Measurements from ENCODE around the gene CDKN3.

DNA sequence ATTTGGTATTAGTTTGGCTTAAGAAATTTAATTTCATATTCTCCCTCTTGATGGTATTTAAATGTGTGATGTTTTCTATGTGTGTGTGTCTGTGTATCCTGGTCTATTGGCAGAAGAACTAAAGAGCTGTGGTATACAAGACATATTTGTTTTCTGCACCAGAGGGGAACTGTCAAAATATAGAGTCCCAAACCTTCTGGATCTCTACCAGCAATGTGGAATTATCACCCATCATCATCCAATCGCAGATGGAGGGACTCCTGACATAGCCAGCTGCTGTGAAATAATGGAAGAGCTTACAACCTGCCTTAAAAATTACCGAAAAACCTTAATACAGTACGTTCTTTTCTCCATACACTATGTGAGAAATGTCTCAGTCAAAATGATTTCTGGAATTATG, 14.6 kb downstream of the CDKN3 start:
- TF ChIP-seq, protein P1, sequence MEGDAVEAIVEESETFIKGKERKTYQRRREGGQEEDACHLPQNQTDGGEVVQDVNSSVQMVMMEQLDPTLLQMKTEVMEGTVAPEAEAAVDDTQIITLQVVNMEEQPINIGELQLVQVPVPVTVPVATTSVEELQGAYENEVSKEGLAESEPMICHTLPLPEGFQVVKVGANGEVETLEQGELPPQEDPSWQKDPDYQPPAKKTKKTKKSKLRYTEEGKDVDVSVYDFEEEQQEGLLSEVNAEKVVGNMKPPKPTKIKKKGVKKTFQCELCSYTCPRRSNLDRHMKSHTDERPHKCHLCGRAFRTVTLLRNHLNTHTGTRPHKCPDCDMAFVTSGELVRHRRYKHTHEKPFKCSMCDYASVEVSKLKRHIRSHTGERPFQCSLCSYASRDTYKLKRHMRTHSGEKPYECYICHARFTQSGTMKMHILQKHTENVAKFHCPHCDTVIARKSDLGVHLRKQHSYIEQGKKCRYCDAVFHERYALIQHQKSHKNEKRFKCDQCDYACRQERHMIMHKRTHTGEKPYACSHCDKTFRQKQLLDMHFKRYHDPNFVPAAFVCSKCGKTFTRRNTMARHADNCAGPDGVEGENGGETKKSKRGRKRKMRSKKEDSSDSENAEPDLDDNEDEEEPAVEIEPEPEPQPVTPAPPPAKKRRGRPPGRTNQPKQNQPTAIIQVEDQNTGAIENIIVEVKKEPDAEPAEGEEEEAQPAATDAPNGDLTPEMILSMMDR (conservative IDR thresholded peaks at IDR 0.05; ENCODE audit: low read length) = no peak
- TF ChIP-seq EZH2phosphoT487 (IDR thresholded peaks at IDR 0.05; ENCODE audit: borderline replicate concordance, low read depth, low read length) = no peak

All from OCI-LY7 (cell line).